Gastroesophageal sphincter (tissue), 3 donors: Measurements from ENCODE around the gene NR6A1.

ENCODE experiments used
- POLR2A ChIP-seq, 2 donors: fragments of 450-650 bp; IDR thresholded peaks; one replicate each; pipeline ENCODE4 v1.6.1; 2017; ENCODE audit warnings: antibody characterized with exemption in 2 of 2, mild to moderate bottlenecking in 2 of 2, moderate library complexity in 1 of 2
- POLR2AphosphoS5 ChIP-seq: sonication (generic); formaldehyde crosslinking; IDR thresholded peaks from one replicate; pipeline ENCODE4 v1.6.1; 2017; ENCODE audit warnings: antibody characterized with exemption
- TF ChIP-seq, protein P1 (sequence below), 4 experiments: fragments of 200-600 bp in 2 of 4; fragments of 450-650 bp in 2 of 4; sonication (generic) in 1 of 4; IDR thresholded peaks; one replicate each; pipeline ENCODE4 v1.5.1; 2017 to 2019; ENCODE audit warnings: antibody characterized with exemption in 4 of 4, mild to moderate bottlenecking in 2 of 4, moderate library complexity in 2 of 4

DNA sequence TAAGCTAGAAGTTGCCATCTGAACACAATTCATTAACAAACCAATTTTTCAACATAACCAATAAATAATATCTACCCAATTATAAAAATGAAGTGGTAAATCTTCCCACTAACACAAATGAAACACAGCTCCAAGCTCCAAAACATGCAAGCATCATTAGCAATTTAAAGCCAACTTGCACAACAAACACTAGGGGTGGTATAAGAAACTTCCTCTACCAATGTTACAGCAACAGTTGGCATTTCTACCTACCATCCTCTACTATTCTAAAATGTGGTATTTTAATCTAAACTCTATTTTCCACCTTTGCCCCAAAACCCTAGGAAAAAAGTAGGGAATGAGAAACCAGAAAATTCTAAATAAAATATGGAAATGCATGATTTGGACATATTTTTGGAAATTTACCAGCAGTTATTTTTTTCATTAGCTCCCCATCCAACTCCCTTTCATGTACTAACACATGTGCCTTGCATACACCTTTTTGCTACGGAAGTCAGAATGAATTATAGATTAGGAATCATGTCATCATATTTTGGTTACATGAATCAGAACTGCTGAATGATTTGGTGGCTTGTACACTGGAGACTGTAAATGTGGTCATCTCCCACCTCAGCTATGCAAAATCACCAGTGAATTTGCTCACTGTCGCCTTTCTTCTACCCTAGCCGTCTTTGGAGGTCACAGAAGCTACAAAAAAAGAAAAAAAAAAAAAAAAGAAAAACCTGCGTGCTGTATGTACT is 4.1 kb downstream of the NR6A1 start:
- TF ChIP-seq, protein P1, sequence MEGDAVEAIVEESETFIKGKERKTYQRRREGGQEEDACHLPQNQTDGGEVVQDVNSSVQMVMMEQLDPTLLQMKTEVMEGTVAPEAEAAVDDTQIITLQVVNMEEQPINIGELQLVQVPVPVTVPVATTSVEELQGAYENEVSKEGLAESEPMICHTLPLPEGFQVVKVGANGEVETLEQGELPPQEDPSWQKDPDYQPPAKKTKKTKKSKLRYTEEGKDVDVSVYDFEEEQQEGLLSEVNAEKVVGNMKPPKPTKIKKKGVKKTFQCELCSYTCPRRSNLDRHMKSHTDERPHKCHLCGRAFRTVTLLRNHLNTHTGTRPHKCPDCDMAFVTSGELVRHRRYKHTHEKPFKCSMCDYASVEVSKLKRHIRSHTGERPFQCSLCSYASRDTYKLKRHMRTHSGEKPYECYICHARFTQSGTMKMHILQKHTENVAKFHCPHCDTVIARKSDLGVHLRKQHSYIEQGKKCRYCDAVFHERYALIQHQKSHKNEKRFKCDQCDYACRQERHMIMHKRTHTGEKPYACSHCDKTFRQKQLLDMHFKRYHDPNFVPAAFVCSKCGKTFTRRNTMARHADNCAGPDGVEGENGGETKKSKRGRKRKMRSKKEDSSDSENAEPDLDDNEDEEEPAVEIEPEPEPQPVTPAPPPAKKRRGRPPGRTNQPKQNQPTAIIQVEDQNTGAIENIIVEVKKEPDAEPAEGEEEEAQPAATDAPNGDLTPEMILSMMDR (IDR thresholded peaks at IDR 0.05): no peak
- TF ChIP-seq POLR2AphosphoS5: no peak
- TF ChIP-seq POLR2A (IDR thresholded peaks at IDR 0.05): no peak
